Anterior cingulate cortex (tissue), 58 donors: ENCODE measurements around the gene PGAM1.
"Not testable (repeated sequence)": the region's sequence is repeated elsewhere in the genome, so short reads cannot be mapped to it uniquely, and the experiment has no call there.

ENCODE experiments used
- DNase-seq, 58 donors: peaks; one replicate each; lab custom pipeline; 2025; lab: John Stamatoyannopoulos, UW

The PGAM1 gene

GRCh38 chr10:97454330-97455036 lies 28.5 kb downstream of the PGAM1 start:
- peak in 3 of 58 donors; percentile 6 to 10 (median 7) for DNase-seq

- DNase-seq, result no peak
Observed at GRCh38 chr10:97456034-97456685, 30.2 kb downstream of the PGAM1 start.

GRCh38 chr10:97456686-97457065 lies 30.7 kb downstream of the PGAM1 start:
- no peak for DNase-seq

GRCh38 chr10:97459111-97459510 lies 33.1 kb downstream of the PGAM1 start:
- no peak for DNase-seq

GRCh38 chr10:97459933-97460332 lies 33.9 kb downstream of the PGAM1 start:
- DNase-seq, result no peak

GRCh38 chr10:97462309-97462708 lies 36.3 kb downstream of the PGAM1 start:
- no peak for DNase-seq

- DNase-seq, result peak in 16 of 58 donors; percentile 6 to 37 (median 16)
Observed at GRCh38 chr10:97463363-97464132, 37.6 kb downstream of the PGAM1 start.

GRCh38 chr10:97464226-97464625 lies 38.2 kb downstream of the PGAM1 start:
- no peak for DNase-seq

GRCh38 chr10:97465982-97466381 lies 40.0 kb downstream of the PGAM1 start:
- DNase-seq, result no peak

GRCh38 chr10:97466755-97467154 lies 40.8 kb downstream of the PGAM1 start:
- DNase-seq, result no peak

GRCh38 chr10:97468162-97468561 lies 42.2 kb downstream of the PGAM1 start:
- no peak for DNase-seq

- not testable (repeated sequence) for DNase-seq
Observed at GRCh38 chr10:97468781-97469180, 42.8 kb downstream of the PGAM1 start.

- no peak for DNase-seq
Observed at GRCh38 chr10:97474918-97475317, 48.9 kb downstream of the PGAM1 start.

GRCh38 chr10:97475936-97476594 lies 50.1 kb downstream of the PGAM1 start:
- DNase-seq, result peak in 1 of 58 donors; percentile 31

- DNase-seq, result not testable (repeated sequence)
Observed at GRCh38 chr10:97479410-97479809, 53.4 kb downstream of the PGAM1 start.

GRCh38 chr10:97479939-97480338 lies 53.9 kb downstream of the PGAM1 start:
- DNase-seq, result no peak

GRCh38 chr10:97481071-97481470 lies 55.1 kb downstream of the PGAM1 start:
- no peak for DNase-seq

- DNase-seq, result no peak
Observed at GRCh38 chr10:97482381-97482780, 56.4 kb downstream of the PGAM1 start.
